Measurements from ENCODE around the gene FGD6.
"Not testable (repeated sequence)": the region's sequence is repeated elsewhere in the genome, so short reads cannot be mapped to it uniquely, and the experiment has no call there.

The FGD6 gene

DNA sequence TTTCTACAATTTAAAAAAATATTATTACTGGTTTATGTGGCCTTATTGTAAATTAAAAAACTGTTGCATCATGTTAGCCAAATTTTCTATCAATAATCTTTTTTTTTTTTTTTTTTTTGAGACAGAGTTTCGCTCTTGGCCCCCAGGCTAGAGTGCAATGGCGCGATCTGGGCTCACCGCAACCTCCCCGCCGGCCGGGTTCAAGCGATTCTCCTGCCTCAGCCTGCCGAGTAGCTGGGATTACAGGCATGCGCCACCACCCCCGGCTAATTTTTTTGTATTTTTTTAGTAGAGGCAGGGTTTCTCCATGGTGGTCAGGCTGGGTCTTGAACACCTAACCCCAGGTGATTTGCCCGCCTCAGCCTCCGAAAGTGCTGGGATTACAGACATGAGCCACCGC lies 16.9 kb upstream of the FGD6 start:
- DNase-seq (ENCODE audit: low read depth in 3 of 3), result not testable (repeated sequence)

DNA sequence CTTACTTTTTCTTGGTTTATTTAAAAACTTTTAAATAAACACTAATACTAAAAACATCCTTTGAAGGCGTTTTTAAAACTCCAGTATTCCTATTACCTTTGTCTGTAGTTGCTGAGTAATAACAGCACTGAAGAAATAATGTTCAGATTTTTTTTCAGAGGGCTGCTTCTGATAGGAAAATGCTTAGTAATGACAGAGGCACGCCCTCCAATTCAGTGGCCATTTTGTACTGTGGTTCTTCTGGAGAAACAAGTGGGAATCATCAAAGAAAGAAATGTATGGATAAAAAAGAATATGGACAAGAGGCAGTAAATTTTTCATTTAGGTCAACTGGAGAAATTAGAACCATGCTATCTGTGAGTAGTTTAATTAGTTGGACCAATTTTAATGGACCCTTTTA lies 13.9 kb upstream of the FGD6 start:
- DNase-seq (ENCODE audit: low read depth in 3 of 3), result no peak

DNA sequence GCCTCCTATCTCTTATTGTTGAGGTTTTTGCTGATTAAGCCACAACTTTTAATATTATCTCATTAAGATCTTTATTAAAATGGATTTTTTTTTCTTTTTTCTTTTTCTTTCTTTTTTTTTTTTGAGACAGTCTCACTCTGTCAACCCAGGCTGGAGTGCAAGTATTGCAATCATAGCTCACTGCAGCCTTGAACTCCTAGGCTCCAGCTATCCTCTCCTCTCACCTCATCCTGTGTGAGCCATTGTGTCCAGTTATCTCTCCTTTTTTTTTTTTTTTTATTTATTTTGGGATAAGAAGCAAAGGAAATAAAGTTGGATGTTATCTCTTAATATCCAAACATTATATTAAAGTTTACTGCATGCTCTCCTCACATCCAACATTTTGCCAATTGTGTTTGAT lies 13.0 kb upstream of the FGD6 start:
- DNase-seq (ENCODE audit: low read depth in 3 of 3), result no peak

DNA sequence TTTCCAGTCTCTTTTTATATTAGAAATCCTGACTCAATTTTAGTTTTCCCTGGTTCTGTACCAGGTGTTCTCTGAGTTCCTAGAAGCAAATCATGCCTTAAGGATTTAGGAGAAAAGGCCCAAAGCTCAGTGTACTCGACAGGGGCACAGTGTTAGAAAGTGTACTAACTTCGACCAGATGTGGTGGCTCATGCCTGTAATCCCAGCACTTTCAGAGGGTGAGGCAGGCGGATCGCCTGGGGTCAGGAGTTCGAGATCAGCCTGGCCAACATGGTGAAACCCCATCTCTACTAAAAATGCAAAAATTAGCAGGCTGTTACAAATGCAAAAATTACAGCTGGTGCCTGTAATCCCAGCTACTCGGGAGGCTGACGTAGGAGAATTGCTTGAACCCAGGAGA lies 12.4 kb upstream of the FGD6 start:
- no peak for DNase-seq (ENCODE audit: low read depth in 3 of 3)

DNA sequence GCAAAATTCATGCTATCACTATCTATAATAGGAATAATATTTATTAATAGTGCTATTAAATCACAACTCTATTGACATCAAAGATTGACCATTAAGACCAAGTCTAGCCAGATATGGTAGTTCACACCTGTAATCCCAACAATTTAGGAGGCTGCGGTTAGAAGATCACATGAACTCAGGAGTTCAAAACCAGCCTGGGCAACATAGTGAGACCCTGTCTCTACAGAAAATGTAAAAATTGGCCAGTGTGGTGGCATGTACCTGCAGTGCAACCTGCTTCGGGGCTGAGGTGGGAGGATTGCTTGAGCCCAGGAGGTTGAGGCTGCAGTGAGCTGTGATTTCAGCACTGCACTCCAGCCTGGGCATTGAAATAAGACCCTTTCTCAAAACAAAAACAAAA lies 11.3 kb upstream of the FGD6 start:
- DNase-seq (ENCODE audit: low read depth in 3 of 3), result no peak

DNA sequence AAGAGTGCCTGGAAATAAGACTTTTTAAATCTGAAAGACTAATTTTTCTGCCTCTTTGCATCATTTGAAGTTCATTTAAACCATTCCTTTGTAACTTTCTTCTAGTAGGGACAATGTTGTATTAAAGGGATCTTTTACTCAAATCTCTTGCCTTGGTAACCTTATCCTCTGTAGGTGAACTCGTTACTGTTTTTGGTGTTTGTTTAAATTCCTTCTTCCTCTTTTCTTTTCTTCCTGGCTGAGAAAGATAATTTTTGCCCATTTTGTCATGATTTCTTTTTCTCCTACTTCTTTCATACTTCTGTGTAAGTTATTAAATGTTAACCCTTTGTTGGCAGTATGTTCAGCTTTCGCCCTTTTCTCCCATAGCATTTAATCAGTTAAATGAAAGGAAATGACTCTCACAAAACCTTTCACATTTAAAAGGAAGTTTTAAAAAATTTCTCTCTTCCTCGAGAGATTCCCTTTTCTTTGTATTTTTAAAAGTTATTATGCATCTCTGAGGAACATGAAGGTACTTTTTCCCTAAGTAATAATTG lies 10.6 kb upstream of the FGD6 start:
- DNase-seq (ENCODE audit: low read depth in 3 of 3), result no peak

DNA sequence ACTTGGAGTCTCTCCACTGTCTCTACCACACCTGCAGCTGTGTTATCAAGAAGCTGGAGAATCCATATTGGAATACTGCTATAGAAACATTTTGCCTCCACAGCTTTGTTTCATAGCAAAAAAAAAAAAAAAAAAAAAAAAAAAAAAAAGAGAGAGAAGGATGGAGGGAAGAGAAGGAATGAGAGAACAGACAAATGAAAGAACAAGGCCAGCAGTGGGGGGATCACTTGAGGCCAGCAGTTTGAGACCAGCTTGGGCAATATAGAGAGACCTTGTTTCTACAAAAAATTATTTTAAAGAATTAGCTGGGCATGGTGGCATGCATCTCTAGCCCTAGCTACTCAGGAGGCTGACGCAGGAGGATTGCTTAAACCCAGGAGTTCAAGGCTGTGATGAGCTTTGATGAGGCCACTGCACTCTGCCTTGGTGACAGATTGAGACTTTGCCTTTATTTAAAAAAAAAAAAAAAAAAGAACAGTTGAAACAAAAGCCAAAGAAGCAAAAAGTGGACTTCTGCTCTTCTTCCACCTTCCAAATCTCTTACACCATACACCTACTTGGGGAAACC lies 8.5 kb upstream of the FGD6 start:
- DNase-seq (ENCODE audit: low read depth in 3 of 3), result no peak

DNA sequence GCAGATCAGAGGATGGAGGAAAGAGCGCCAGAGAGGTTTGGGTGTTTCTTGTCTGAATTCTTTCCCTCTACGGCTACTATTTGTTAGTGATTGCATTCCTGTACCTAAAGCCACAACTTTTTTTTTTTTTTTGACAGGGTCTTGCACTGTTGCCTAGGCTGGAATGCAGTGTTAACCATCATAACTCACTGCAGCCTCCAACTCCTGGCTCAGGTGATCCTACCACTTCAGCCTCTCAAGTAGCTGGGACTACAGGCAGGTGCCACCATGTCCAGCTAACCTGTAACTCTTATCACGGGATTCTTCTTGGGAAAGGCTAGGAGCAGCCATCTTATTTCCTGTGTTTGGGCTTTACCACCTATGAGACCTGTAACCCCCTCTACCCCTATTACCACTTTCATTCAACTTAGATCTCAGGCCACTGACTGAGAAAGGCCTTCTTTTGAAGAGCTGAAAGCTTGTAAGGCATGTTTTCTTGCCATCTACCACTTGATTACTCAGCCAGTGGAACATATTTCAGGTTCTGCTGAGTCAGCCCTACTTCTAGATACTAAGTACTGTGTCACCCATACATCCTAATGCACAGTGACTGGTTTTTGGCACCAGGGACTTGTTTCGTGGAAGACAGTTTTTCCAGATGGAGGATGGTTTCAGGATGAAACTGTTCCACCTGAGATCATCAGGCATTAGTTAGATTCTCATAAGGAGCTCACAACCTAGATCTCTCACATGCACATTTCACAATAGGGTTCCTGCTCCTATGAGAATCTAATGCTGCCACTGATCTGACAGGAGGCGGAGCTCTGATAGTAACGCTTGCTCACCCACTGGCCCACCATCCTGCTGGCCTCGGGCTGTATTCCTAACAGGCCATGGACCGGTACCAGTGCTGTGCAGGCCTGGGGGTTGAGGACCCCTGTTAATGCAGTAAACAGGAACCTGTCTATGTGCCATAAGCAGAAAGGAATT lies 7.2 kb upstream of the FGD6 start:
- DNase-seq (ENCODE audit: low read depth in 3 of 3), result no peak

DNA sequence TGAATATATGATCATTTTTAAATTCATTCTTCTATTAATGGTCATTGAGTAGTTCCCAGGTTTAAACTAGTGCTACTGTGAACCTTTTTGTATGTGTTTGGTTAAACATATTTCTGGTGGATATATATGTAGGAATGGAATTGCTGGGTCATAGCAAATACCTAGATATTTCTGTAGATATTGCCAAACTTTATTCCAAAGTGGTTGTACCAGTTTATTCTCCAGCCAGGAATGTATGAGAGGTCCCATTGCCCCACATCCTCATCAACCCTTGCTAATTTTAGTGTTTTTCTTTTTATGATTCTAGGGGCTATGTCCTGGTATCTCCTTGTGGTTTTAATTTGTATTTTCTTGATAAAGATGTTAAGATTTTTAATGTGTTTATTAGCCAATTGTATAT lies 3.5 kb upstream of the FGD6 start:
- DNase-seq (ENCODE audit: low read depth in 3 of 3), result no peak

DNA sequence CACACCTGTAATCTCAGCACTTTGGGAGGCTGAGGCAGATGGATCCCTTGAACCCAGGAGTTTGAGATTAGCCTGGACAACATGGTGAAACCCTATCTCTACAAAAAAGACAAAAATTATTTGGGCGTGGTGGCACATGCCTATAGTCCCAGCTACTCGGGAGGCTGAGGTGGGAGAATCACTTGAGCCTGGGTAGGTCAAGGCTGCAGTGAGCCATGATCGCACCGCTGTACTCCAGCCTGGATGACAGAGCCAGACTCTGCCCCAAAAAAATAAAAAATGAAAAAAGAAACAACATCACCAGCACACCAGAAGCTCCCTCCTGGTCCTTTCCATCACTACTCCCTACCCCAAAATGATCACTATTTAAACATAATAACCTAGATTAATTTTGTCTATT lies 2.9 kb upstream of the FGD6 start:
- no peak for DNase-seq (ENCODE audit: low read depth in 3 of 3)

DNA sequence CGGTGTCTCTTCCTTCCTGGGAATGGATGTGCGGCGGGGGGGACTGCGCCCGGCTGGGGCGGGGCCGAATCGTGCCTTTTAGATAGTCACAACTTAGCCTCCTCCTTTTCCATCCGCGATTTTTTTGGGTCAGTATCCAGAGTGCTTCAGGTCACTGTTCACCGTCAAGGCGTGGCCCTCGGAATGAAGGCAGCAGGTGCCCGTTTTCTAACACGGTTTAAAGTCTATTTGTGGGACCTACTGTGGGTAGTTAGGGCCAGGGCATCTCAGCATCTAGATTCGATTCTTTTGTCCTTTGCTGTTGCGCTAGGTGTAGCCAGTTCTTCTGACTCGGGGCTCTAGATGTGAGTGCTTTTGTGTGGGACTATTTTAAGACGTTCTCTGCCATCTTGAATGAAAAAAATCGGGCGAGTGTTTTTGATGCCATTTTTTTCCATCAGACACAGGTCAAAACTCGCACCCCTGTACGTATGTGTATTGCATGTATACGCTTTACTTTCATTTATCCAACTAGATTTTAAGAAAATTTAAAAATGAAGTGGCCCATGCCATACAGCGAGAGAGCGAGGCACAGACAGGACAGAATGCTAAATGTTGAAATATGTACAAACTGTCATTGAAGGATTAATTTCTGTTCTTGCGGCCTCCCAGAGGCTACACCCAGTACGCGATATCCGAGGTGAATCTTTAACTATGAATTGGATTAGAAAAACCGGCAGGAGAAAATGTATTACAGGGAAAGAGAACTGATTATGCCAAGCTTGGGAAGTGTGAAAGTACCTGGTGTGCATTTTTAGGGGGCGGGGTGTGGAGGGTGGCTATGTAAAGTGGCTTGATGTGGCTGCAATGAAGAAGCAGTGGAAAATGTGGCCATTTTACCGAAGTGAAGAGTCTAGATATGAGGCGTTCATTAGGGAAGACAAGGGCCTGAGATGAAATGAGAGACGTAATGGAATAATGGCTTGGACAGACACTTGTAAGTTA lies 1.2 kb upstream of the FGD6 start:
- peak in 1 of 3 experiments; percentile 21 for DNase-seq (ENCODE audit: low read depth in 3 of 3)

DNA sequence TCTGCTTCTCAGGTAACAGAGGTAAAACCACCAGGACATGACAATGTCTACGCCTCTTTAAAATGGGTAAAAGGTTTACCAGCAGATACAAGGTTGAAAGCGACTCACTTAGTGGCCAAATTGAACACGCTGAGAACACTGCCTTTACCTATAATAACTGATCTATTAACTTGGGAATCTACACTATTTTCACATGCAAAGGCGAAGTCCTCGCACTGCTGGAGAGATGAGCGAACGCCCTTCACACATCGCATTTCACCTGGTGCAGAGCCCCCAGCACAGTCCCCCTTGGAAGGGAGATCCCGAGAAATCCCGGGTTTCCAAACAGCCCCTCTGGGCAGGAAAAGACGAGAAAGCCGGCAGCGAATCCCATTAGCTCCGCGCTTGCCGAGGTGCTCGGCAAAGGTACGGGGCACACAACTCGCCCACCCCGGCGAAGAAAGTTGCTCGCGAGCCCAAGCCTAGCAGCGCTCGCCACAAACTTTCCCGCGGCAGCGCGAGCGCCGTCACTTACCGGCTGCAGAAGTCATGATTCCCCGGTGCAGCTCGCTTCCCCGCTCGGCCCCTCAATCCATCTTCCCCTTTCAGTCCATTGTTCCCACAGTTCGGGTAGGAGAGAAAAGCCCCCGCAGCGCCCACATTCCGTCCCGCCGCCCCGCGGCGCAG lies 423 bp downstream of the FGD6 start:
- no peak for DNase-seq (ENCODE audit: low read depth in 3 of 3)

DNA sequence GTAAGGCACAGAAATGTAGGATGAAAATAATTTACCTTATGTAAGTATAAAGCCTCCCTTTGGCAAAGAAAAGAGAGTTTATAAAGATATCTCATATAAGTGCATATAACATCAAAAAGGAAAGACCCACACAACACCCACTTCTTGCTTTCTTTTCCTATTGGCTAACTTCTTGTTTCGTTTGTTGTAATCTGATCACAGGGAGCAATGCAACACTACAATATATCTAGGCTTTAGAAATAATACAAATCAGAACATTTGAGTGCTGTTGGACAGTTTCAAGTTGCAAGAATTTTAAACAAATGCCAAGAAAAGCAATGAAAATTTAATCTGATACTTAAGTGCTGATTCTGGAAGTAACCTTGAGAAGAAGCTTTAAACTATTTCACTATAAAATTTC lies 1.3 kb downstream of the FGD6 start:
- DNase-seq (ENCODE audit: low read depth in 3 of 3), result no peak

DNA sequence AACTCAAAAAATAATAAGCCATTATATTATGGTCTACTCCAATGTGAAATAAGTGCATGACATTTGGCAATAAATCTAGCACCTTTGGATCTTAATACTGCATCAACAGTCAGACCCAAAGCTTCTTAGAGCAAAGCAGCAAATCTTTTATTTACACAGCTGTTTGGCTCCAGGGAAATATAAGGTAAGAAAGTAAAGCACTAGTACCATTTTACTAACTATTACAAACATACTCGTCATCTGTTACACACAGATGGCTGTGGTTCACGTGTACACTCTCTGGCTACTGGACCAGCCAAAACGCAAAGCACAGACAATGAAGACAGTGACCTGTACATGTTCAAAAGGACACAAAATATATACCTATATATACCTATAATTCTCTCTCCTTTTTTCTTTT lies 2.8 kb downstream of the FGD6 start:
- DNase-seq (ENCODE audit: low read depth in 3 of 3), result no peak

DNA sequence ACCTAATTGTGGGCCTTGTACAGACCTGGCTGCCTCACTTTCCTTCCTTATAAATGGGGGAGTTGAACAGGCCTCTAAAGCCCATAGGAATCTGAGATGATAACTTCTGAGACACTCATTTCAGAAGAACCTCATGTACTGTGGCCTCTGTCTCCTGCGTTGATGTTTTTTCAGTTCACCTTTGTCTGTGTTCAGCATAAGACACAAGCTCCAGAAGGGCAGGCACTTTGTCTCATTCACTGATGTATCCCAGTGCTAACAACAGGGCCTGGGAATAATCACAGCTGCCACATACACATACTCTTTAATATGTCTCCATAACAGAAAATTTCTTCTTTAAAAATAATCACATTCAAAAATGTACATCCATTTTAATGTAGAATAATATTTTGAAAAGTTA lies 3.3 kb downstream of the FGD6 start:
- DNase-seq (ENCODE audit: low read depth in 3 of 3), result no peak

DNA sequence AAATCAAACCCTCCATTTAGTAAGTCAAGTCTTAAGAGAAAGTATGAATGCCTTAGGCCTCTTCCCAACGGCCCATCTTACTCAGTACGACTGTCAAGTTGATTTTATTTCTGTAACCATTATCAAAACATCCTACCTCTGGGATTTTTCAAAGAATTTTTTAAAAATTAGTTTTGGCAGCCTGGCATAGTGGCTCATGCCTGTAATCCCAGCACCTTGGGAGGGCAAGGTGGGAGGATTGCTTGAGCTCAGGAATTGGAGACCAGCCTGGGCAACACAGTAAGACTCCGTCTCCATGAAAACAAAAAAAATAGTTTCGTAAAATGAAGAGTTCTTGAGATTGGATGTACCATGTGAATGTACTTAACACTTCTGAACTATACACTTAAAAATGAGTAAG lies 4.1 kb downstream of the FGD6 start:
- DNase-seq (ENCODE audit: low read depth in 3 of 3), result no peak

DNA sequence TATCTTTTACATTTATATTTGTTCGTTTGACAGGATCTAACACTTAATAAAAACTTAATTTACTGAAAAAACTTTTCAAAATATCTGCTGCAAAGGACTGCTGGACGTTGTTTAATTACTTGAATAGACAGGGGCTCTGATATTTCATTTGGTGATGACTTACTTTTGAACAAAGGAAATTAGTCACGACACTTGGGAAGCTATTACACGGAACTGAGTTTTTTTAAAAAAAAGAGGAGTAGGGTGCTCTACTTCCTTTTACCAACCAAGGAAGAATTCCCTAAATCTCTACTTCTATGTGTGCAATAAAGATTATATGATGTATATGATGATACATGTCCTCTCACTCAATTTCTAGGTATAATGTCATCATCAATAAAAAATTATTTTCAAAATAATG lies 4.7 kb downstream of the FGD6 start:
- DNase-seq (ENCODE audit: low read depth in 3 of 3), result no peak

DNA sequence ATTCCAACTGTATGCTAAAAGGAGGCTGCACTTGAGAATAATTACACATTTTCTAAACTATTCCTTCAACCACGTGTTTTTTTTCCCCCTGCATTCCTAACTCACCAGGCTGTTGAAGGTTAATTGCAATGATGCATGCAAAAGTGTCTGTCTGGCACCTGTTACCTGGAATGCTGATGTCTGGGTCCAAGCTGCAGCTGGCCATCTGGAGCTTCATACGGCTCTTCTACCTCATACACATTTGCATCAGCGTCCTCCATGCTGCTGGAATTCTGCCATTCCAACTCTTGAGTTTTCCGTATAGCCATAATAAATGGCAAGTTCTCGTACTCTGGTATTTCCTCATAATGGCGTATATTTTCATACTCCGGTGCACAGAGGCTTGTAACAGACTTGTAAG lies 8.6 kb downstream of the FGD6 start:
- DNase-seq (ENCODE audit: low read depth in 3 of 3), result no peak

DNA sequence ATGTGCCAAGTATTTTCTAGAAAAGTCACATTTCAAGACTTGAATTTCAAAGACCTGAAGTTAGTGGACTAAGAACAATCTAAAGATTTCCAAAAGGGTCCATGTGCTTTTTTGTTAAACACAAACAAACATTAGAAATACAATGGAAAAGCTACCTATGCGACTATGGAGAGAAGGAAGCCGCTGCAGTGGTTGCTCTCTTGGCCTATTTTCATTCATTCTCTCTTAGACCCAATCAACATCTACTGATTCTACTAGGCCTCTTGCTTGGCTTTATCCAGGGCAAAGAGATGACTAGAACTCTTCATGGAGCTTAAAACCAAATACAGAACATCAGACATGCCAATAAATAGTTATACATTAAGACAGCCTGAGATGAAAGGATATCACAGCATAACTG lies 9.9 kb downstream of the FGD6 start:
- no peak for DNase-seq (ENCODE audit: low read depth in 3 of 3)

DNA sequence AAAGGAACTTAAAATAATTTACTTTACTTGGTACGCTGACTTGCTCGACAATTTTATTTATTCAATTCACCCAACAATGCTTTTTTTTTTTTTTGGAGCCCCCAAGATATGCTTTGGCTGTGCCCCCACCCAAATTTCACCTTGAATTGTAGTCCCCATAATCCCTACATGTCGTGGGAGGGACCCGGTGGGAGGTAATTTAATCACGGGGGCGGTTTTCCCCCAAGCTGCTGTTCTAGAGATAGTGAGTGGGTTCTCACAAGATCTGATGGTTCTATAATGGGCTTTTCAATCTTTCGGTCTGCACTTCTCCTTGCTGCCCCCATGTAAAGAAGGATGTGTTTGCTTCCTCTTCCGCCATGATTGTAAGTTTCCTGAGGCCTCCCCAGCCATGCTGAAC lies 10.4 kb downstream of the FGD6 start:
- DNase-seq (ENCODE audit: low read depth in 3 of 3), result no peak

DNA sequence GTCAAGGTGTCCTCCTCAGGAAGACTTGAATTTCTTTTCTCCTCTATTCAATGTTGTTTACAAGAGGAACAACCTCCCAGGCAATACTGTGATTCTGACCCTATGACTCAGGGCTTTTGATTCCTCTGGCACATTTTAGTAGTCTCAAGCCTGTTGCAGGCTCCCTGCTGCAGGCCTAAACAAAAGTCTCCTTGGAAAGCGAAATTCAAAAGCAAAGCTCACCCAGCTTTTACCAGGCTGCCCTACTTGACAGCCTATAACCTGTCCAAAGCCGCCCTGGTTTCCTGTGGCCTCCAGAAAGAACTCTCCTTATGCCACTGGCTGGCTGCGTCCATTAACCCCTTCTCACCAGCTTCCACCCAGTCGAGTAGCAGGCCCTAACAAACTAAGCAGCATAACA lies 11.6 kb downstream of the FGD6 start:
- no peak for DNase-seq (ENCODE audit: low read depth in 3 of 3)

Measured in stimulated activated CD4-positive, alpha-beta T cell treated with anti-CD3 and anti-CD28 coated beads, TNF-alpha, amount 100 ng/mL, for 4 hours (primary cell).